Stimulated activated CD8-positive, alpha-beta memory T cell treated with anti-CD3 and anti-CD28 coated beads, Interleukin-12 subunit alpha, Interleukin-12 subunit beta, amount 100 ng/mL, for 24 hours (primary cell): ENCODE data around the gene LRP3.

ENCODE experiments used
- DNase-seq: peaks from one replicate; pipeline ENCODE4 v3.0.0-alpha.2; 2020; ENCODE audit errors: extremely low read depth

Gene LRP3

DNA sequence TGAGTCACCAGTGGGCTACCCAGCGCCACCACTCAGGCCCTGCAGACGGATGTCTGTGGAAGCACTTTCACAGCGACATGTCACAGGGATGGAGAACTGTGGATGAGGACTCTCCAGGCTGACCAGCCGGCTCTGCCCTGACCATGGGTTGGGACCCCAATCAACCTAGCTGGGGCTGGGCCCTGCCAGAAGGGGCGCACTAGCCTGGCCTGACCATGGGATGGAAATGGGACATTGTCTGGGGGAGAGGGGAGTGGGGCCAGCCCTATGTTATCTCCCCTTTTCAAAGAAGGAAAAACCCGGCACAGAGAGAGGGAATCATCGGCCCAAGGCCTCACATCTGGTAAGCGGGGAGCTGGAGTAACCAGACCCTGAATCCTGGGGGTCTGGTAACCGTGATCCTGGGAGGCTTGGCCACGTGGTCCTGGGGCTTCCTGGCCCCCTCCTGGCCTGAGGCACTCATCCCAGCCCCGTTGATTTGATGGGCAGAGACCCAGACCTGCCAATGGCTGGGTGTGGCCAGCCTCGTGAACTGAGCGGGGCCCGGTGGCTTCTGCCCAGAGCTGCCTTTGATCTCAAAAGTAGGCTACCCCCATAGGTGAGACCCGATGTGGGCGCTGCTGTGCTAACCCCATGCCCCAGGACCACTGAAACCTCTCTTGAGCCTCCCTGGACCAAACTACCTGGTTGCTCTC lies 42.7 kb downstream of the LRP3 start:
- DNase-seq = no peak

GRCh38 chr19:33238481-33239149 lies 44.5 kb downstream of the LRP3 start:
- no peak for DNase-seq

- DNase-seq = no peak
Measured at GRCh38 chr19:33239223-33239975, 45.3 kb downstream of the LRP3 start.

- DNase-seq = no peak
Measured at GRCh38 chr19:33240181-33240771, 46.1 kb downstream of the LRP3 start.

DNA sequence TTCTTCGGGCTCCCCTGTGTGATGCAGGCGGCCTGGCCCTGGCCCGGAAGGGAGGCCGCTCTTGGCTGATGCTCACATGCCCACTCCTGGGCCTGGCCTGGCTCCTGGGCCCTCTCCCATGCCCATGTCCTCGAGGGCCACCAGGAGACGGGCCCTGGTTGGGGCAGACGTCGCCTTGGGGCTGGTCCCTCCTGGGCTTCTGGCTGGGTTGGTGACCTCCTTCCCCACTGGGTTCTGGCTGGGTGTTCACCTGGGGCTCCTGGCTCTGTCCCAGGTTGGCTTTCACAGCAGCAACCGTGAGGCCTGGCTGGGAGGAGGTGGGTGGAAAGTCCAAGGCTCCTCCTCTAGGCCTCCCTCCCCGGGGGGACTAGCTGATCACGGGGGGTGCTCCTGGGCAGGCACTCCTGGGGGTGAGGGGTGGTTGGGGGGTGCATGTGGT lies 47.0 kb downstream of the LRP3 start:
- DNase-seq = no peak

GRCh38 chr19:33241530-33242101 lies 47.5 kb downstream of the LRP3 start:
- DNase-seq = no peak

- DNase-seq = no peak
Measured at GRCh38 chr19:33242131-33242530, 48.0 kb downstream of the LRP3 start.

GRCh38 chr19:33242911-33243310 lies 48.8 kb downstream of the LRP3 start:
- DNase-seq = no peak

DNA sequence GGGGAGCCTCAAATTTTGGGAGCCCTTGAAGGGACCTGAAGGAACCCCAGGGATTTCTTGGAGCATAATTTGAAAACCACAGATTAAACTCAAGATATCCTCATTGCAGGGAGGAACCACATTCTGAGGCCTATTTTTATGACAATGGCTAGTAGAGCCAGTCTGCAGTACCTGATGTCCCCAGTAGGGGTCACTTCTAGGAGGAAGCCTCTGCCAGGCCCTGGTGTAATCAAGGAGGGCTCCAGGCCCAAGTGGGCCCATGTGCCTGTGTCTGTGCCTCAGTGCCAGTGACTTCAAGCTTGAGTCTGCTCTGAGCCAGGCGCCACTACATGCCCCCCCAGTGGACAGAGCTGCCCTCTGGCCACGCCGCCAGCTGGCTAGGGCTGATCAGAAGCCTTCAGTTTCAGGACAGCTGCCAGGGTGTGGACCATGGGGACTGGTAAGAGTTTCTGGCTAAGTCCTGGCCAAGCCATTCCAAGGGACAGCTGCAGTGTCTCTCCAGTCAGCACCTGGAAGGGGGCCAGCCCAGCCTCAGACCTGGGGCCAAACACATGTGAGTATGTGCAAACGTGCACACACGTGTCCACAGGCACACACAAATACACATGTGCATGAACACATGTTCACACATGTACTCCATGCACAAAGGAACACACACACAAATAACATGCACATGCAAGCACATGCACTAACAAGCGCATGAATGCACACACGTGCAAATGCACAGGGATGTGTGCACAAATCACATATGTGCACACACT lies 52.0 kb downstream of the LRP3 start:
- DNase-seq = no peak

DNA sequence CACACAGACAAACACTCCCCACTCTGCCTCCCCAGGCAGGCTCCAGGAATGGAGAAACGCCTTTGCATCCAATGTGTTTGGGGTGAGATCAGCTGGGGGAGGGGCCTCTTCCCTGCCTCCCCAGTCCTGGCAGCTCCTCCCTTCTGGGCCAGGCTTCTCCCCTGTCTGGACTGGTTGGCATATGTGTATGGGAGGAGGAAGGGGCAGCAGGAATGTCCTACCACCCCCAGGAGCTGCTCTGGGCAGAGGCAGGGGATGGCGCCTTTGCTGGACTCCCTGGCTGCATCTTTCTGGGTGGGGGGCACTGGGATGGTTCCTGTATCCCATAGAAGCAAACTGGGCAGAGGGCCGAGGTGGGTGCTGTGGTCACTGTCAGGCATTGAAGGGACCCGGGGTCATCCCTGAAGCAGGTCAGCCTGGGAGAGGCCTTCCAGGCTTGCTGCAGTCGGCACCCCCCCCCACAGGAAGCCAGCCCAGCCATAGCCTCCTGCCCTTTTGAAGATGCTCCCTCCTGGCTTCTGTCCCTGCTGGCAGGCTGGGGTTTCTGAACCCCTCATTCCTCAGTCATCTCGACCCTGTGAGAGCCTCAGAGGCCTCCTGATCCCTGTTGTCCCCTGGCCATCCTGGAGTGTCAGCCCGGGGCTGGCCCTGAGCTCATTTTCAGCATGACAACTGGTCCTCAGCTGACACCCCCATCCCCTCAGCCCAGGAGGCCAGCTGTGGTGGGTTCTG lies 52.7 kb downstream of the LRP3 start:
- DNase-seq = no peak

DNA sequence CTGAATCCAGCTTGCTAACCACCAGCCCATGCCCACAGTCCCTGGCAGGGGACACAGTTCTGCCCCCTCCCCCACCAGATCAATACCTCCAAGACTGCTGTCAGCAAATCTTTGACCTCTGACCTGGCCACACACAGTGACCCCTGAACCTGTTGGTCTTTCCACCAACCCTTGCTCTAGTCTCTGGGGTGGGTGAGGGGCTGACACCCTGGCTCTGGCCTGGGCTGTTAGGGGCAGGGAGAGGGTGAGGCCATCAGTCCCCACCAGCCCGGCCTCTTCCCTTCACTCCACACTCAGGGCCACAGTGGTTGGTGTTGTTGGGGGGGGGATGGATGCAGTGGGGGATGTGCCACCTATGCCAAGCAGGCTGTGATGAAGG lies 53.3 kb downstream of the LRP3 start:
- DNase-seq = no peak

DNA sequence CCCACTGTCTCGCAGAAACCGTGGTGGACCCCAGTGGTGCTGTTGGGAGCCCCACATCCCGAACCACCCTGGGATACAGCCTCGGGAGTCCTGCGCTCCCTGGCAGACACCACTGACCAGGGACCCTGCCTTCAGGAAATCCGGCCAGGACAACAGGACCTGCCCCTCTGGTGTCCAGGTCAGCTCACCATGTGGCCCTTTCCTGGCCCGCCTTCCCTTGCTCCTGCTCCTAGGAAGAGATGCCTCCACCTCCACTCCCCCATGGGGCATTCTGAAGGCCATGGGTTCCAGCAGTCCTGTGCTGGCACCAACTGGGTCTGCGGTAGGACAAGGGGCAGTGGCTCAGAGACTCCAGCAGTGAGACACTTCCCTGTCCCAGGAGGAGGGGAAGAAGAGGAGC lies 54.0 kb downstream of the LRP3 start:
- no peak for DNase-seq

DNA sequence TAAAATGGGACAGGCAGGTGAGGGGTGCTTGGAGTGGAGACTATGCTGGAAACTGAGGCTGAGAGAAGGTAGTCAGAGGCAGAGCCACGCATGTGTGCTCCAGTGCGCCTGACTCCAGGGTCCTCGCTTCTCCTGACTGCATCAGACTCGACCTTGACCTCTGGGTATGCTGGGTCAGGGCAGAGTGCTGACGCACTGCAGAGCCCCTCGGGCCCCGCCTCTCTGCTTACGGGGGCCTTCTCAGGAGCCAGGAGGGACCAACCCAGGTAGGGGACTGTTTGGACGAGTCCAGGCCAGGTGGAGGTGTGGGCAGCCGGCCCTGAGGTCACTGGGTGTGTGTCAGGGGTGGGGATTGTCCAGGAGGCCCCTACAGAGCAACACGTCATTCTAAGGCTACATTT lies 54.4 kb downstream of the LRP3 start:
- no peak for DNase-seq

GRCh38 chr19:33248954-33249613 lies 55.0 kb downstream of the LRP3 start:
- no peak for DNase-seq

- DNase-seq = no peak
Measured at GRCh38 chr19:33249740-33250366, 55.7 kb downstream of the LRP3 start.

DNA sequence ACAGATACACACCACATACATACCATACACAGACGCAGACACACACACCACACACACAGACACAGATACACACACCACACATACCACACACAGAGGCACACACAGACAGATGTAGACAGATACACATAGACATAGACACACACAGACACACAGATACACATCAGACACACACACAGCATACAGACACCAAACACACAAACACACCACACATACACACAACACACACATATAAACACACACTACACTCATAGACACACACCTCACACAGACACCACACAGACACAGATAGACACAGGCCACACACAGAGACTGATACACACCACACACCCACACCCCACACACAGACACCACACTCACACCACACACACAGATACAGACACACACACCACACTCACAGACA lies 56.4 kb downstream of the LRP3 start:
- DNase-seq = no peak

- no peak for DNase-seq
Measured at GRCh38 chr19:33251076-33251475, 56.9 kb downstream of the LRP3 start.

GRCh38 chr19:33251526-33252090 lies 57.5 kb downstream of the LRP3 start:
- DNase-seq = no peak

DNA sequence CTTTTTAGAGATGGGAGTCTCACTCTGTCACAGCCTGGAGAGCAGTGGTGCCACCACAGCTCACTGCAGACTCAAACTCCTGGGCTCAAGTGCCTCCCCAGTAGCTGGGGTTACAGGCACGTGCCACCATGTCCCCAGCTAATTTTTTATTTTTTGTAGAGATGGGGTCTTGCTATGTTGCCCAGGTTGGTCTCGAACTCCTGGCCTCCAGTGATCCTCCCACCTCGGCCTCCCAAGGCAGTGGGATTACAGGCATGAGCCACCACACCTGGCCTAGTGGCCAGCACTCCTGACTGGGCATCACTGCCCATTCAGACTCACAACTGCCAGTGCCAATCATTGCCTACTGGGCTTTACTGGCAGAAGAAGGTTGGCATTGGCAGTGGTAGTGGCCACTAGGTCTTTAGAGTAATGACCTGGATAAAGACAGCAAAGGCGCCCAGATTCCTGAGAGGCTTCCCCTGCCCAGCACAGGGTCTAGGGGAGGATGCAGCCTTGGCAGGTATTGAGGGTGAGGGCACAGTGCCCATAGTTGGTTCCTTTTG lies 58.4 kb downstream of the LRP3 start:
- DNase-seq = no peak
